H1 (cell line): ENCODE data around the gene ANKRD60. TPM values are rescaled to one million over a fixed set of nuclear protein-coding genes. Genes with fewer than 3 reads are reported as not detected.

Source experiments
- CTBP2 ChIP-seq: IDR thresholded peaks from 2 replicates; pipeline ENCODE4 v1.7.0; 2011; ENCODE audit warnings: borderline replicate concordance, mild to moderate bottlenecking, moderate library complexity, mixed read lengths, low read length; ENCODE audit not compliant: insufficient read depth, insufficient read length
- HDAC6 ChIP-seq: IDR thresholded peaks from one replicate; pipeline ENCODE4 v1.7.1; 2012; ENCODE audit warnings: low read depth, mild to moderate bottlenecking, inconsistent platforms, low read length, moderate library complexity
- JUN ChIP-seq: IDR thresholded peaks from 2 replicates; pipeline ENCODE4 v1.6.1; 2011; ENCODE audit warnings: low read depth, mild to moderate bottlenecking, improper control_type of control experiment, low read length
- PHF8 ChIP-seq: fragments of 200-600 bp; sonication (generic); conservative IDR thresholded peaks from 2 replicates; pipeline ENCODE4 v1.7.1; 2012; ENCODE audit warnings: low read depth, mild to moderate bottlenecking, inconsistent platforms, low read length, moderate library complexity
- polyA plus RNA-seq, 7 experiments: library from polyadenylated mRNA; depleted of rRNA in 3 of 7; stranded (reverse) in 5 of 7; unstranded in 2 of 7; fragments of >200 nt in 5 of 7; fragments of 200-250 nt in 2 of 7; gene quantifications; 1 replicate in 5 of 7; 2 replicates in 1 of 7; 4 replicates in 1 of 7; pipeline versions ENCODE4 v1.2.1 to v1.2.3, GENCODE V29; 2011 to 2013; ENCODE audit warnings: missing spikeins in 2 of 7, mixed read lengths in 2 of 7
- total RNA-seq: library from RNA; stranded (reverse); fragmentation: NEBNext Ultra II Directional; extraction: Animal tissue kit (Norgen Biotek cat#: 25700); gene quantifications from 2 replicates; pipeline ENCODE4 v1.2.1, GENCODE V29; 2021

Gene ANKRD60
- total and polyA plus RNA-seq, 2 of the 8 experiments (the other 6 are each of a cell fraction or from before 2014, with no cell fraction given), result not detected

DNA sequence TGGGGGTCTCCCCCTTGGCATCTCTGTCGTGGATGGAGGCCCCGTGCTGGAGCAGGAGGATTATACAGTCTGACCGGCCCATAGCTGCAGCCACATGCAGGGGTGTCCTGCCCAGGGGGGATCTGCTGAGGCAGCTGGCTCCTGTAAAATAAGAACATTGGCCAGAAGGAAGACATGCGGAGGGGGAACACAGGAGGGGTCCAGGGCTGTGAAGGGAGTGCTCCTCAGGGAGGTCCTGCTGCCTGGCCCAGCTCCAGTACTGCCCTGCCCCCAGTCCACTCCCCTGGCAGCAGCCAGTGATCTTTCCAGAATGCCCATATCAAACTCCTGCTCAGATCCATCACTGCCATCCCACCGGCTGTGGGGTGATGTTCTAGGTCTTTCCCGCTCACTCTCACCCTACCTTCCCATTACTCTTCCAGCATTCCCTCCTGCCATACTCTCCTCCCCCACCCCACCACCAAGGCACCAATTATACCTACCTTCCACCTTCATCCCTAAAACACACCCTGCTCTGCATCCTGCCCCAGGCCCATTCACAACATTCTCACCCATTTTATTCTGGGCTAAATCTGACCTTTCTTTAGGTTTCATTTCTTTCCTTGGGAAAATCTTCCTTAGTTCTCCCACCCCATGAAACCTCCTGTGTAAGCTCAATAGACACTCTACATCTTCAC, 9.7 kb downstream of the ANKRD60 start (continued):
- TF ChIP-seq CTBP2 (no peak), PHF8 (no peak), HDAC6 (no peak), JUN (no peak)
